HG03460 (cell line): ENCODE results near the gene TMEM238L.

Experiments
- ATAC-seq: cut with Tn5 transposase; IDR thresholded peaks from one replicate; pipeline ENCODE4 v1.9.1; 2021; ENCODE audit not compliant: unreplicated experiment

The TMEM238L gene

DNA sequence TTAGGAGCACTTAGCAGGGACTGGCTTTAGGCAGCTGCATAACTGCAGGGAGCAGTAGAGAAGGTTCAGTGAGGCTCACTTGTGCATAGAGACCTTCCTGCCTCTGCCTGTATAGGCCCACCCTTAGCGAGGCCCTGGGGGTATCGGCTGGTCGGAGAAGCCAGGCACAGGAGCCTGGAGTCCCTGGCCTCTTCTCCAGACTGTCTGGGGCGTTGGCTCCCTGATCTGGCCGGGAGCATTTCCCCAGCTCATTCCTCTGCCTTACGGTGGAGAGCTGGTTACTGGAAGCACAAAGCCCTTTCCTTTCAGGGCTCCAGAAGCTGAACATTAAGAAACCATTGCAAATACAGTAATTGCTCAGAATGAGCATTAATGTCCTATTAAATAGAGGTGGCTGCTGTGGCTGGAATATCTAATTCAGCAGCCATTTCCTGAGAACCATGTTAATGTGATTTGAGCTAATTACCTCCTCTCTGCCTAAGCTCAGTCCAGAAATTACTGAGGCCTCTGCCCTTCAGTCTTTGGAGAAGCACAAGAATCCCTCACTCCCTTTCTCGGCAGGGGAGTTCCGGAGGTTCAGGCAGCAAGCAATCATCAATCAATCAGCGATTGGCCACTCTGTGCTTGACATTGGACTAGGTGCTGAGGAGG is 55.2 kb downstream of the TMEM238L start:
- no peak for ATAC-seq

DNA sequence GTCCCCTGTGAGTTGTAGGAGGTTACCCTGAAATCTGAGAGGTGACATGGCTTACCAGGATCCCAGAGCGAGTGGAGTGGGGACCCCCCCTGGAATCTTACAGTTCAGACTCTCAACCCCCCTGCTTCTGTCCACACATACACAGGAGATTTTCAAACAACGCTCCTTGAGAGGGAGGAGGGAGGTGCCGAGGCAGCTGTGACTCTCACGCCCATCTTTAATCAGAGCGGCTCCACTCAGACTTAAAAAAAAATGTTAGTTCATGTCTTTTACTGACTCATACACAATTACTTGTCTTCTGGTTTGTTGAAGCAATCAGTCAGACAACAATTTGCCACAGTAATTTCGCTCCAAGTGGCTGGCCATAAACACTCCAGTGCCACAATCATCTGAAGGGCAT is 58.7 kb downstream of the TMEM238L start:
- ATAC-seq, result no peak
